Measurements from ENCODE around the gene FIBIN.

FIBIN gene

GRCh38 chr11:27011560-27012233, 17.8 kb downstream of the FIBIN start:
- H3K4me3 ChIP-seq (ENCODE audit: low read depth, low read length): no peak overlapping the region
- no peak for TF ChIP-seq CTCF (IDR thresholded peaks at IDR 0.05; ENCODE audit: low read depth, low read length)

GRCh38 chr11:27012234-27012921, 18.5 kb downstream of the FIBIN start:
- H3K4me3 ChIP-seq (ENCODE audit: low read depth, low read length): peak overlapping the region; percentile 38
- no peak for TF ChIP-seq CTCF (IDR thresholded peaks at IDR 0.05; ENCODE audit: low read depth, low read length)

GRCh38 chr11:27013781-27014361, 20.0 kb downstream of the FIBIN start:
- no peak for TF ChIP-seq CTCF (IDR thresholded peaks at IDR 0.05; ENCODE audit: low read depth, low read length)
- H3K4me3 ChIP-seq (ENCODE audit: low read depth, low read length): no peak overlapping the region

- H3K4me3 ChIP-seq (ENCODE audit: low read depth, low read length): no peak overlapping the region
- no peak for TF ChIP-seq CTCF (IDR thresholded peaks at IDR 0.05; ENCODE audit: low read depth, low read length)
These were observed 25.1 kb downstream of the FIBIN start for GRCh38 chr11:27018902-27019529.

- H3K4me3 ChIP-seq (ENCODE audit: low read depth, low read length): no peak overlapping the region
- no peak for TF ChIP-seq CTCF (IDR thresholded peaks at IDR 0.05; ENCODE audit: low read depth, low read length)
These were observed 26.8 kb downstream of the FIBIN start for GRCh38 chr11:27020751-27021150.

GRCh38 chr11:27022659-27023251, 28.8 kb downstream of the FIBIN start:
- TF ChIP-seq CTCF (IDR thresholded peaks at IDR 0.05; ENCODE audit: low read depth, low read length): no peak
- H3K4me3 ChIP-seq (ENCODE audit: low read depth, low read length): no peak overlapping the region
